ENCODE measurements around the gene ATP2A3.
"Not testable (repeated sequence)": the region's sequence is repeated elsewhere in the genome, so short reads cannot be mapped to it uniquely, and the experiment has no call there.

Gene ATP2A3

GRCh38 chr17:3964203-3965117 lies at the start of gene ATP2A3:
Gene ATP2A3, minus strand, starts transcription at chr17:3964437. Its CDS starts 146 bp downstream, at chr17:3964291.
- DNase-seq, result peak; percentile 51

- DNase-seq, result no peak
Measured at GRCh38 chr17:4010754-4011153, 46.5 kb upstream of the ATP2A3 start.

GRCh38 chr17:4009186-4009785 lies 45.0 kb upstream of the ATP2A3 start:
- DNase-seq, result no peak

GRCh38 chr17:4008441-4009185 lies 44.4 kb upstream of the ATP2A3 start:
- no peak for DNase-seq

- no peak for DNase-seq
Measured at GRCh38 chr17:4008082-4008435, 43.8 kb upstream of the ATP2A3 start.

GRCh38 chr17:4007346-4008081 lies 43.3 kb upstream of the ATP2A3 start:
- no peak for DNase-seq

GRCh38 chr17:4006745-4007211 lies 42.5 kb upstream of the ATP2A3 start:
- DNase-seq, result no peak

- no peak for DNase-seq
Measured at GRCh38 chr17:4006165-4006589, 41.9 kb upstream of the ATP2A3 start.

- DNase-seq, result no peak
Measured at GRCh38 chr17:4005296-4006164, 41.3 kb upstream of the ATP2A3 start.

GRCh38 chr17:4004517-4005295 lies 40.5 kb upstream of the ATP2A3 start:
- DNase-seq, result peak; percentile 17

GRCh38 chr17:4003501-4004421 lies 39.5 kb upstream of the ATP2A3 start:
- DNase-seq, result no peak

GRCh38 chr17:4003131-4003500 lies 38.9 kb upstream of the ATP2A3 start:
- DNase-seq, result no peak

- no peak for DNase-seq
Measured at GRCh38 chr17:4001048-4001590, 36.9 kb upstream of the ATP2A3 start.

GRCh38 chr17:3998436-3998835 lies 34.2 kb upstream of the ATP2A3 start:
- no peak for DNase-seq

GRCh38 chr17:3995067-3995466 lies 30.8 kb upstream of the ATP2A3 start:
- DNase-seq, result no peak

- no peak for DNase-seq
Measured at GRCh38 chr17:3994221-3994576, 30.0 kb upstream of the ATP2A3 start.

GRCh38 chr17:3993493-3994220 lies 29.4 kb upstream of the ATP2A3 start:
- no peak for DNase-seq

- DNase-seq, result no peak
Measured at GRCh38 chr17:3992370-3992769, 28.1 kb upstream of the ATP2A3 start.

GRCh38 chr17:3991699-3992098 lies 27.5 kb upstream of the ATP2A3 start:
- DNase-seq, result not testable (repeated sequence)
